ENCODE data around the gene PPP1R7. TPM values are rescaled to one million over a fixed set of nuclear protein-coding genes. Genes with fewer than 3 reads are reported as not detected.

Gene PPP1R7
- total RNA-seq, 4 donors from 2014 or later: 37.8 to 104 (median 44.4) TPM

GRCh38 chr2:241151934-241152660, 1.8 kb downstream of the PPP1R7 start:
- H3K36me3 ChIP-seq: peaks cover 20% of the 10 kb centered on the region
- H3K27ac ChIP-seq: no peak overlapping the region
- H3K4me1 ChIP-seq: peaks cover 32% of the 10 kb centered on the region
- DNase-seq (ENCODE audit: low spot score in 2 of 2): no peak
- no peaks in the 10 kb centered on the region for H3K9me3 ChIP-seq
- WGBS: 66% methylated on average over 8 of the region's 8 CpGs
- H3K4me3 ChIP-seq: no peak overlapping the region
- TF ChIP-seq EP300 (IDR thresholded peaks at IDR 0.05) (no peak), CTCF (IDR thresholded peaks at IDR 0.05) (no peak), POLR2AphosphoS5 (IDR thresholded peaks at IDR 0.05) (no peak), POLR2A (IDR thresholded peaks at IDR 0.05) (no peak)
- H3K27me3 ChIP-seq: no peaks in the 10 kb centered on the region

GRCh38 chr2:241153616-241154015, 3.3 kb downstream of the PPP1R7 start:
- 74% methylated on average over 4 of the region's 7 CpGs for WGBS
- Histone ChIP-seq H3K9me3 (no peaks in the 10 kb centered on the region), H3K27ac (no peak overlapping the region), H3K27me3 (no peaks in the 10 kb centered on the region), H3K4me1 (peaks cover 27% of the 10 kb centered on the region), H3K4me3 (no peak overlapping the region), H3K36me3 (peaks cover 35% of the 10 kb centered on the region)
- no peak for TF ChIP-seq CTCF (IDR thresholded peaks at IDR 0.05)
- no peak for TF ChIP-seq POLR2AphosphoS5 (IDR thresholded peaks at IDR 0.05)
- no peak for TF ChIP-seq EP300 (IDR thresholded peaks at IDR 0.05)
- TF ChIP-seq POLR2A (IDR thresholded peaks at IDR 0.05): no peak
- DNase-seq (ENCODE audit: low spot score in 2 of 2): no peak

- no peaks in the 10 kb centered on the region for H3K27me3 ChIP-seq
- WGBS: 89% methylated on average over 4 of the region's 4 CpGs
- no peak overlapping the region for H3K4me3 ChIP-seq
Observed at GRCh38 chr2:241154915-241155314, 4.6 kb downstream of the PPP1R7 start.

GRCh38 chr2:241155936-241156335, 5.7 kb downstream of the PPP1R7 start:
- no peak overlapping the region for H3K4me3 ChIP-seq
- no peaks in the 10 kb centered on the region for H3K27me3 ChIP-seq
- no peak for DNase-seq (ENCODE audit: low spot score in 2 of 2)
- H3K36me3 ChIP-seq: peaks cover 53% of the 10 kb centered on the region
- H3K9me3 ChIP-seq: no peaks in the 10 kb centered on the region
- H3K27ac ChIP-seq: no peak overlapping the region
- peaks cover 14% of the 10 kb centered on the region for H3K4me1 ChIP-seq
- 50% methylated on average over 1 of the region's 1 CpG for whole genome bisulfite sequencing
- TF ChIP-seq CTCF (IDR thresholded peaks at IDR 0.05) (no peak), EP300 (IDR thresholded peaks at IDR 0.05) (no peak), POLR2AphosphoS5 (IDR thresholded peaks at IDR 0.05) (no peak), POLR2A (IDR thresholded peaks at IDR 0.05) (no peak)

More at GRCh38 chr2:241154915-241155314, 4.6 kb downstream of the PPP1R7 start:
- DNase-seq (ENCODE audit: low spot score in 2 of 2): no peak
- Histone ChIP-seq H3K4me1 (peaks cover 18% of the 10 kb centered on the region), H3K36me3 (peaks cover 48% of the 10 kb centered on the region), H3K9me3 (no peaks in the 10 kb centered on the region), H3K27ac (no peak overlapping the region)
- no peak for TF ChIP-seq POLR2AphosphoS5 (IDR thresholded peaks at IDR 0.05)
- TF ChIP-seq EP300 (IDR thresholded peaks at IDR 0.05): no peak
- no peak for TF ChIP-seq POLR2A (IDR thresholded peaks at IDR 0.05)
- TF ChIP-seq CTCF (IDR thresholded peaks at IDR 0.05): no peak

- H3K4me3 ChIP-seq: no peak overlapping the region
- 57% methylated on average over 5 of the region's 5 CpGs for WGBS
- peaks cover 57% of the 10 kb centered on the region for H3K36me3 ChIP-seq
- peaks cover 8% of the 10 kb centered on the region for H3K4me1 ChIP-seq
- no peak for TF ChIP-seq CTCF (IDR thresholded peaks at IDR 0.05)
- no peak for TF ChIP-seq POLR2AphosphoS5 (IDR thresholded peaks at IDR 0.05)
- TF ChIP-seq EP300 (IDR thresholded peaks at IDR 0.05): no peak
- TF ChIP-seq POLR2A (IDR thresholded peaks at IDR 0.05): no peak
- no peaks in the 10 kb centered on the region for H3K27me3 ChIP-seq
- DNase-seq (ENCODE audit: low spot score in 2 of 2): no peak
- no peaks in the 10 kb centered on the region for H3K9me3 ChIP-seq
- H3K27ac ChIP-seq: no peak overlapping the region
Observed at GRCh38 chr2:241156971-241157441, 6.7 kb downstream of the PPP1R7 start.
